CD4-positive, alpha-beta T cell treated with Interleukin-1 beta for 1 hour (primary cell): Measurements from ENCODE around the gene SLC15A5.

Experiments
- DNase-seq, 2 donors: peaks; one replicate each; pipeline ENCODE4 v3.0.0-alpha.2; 2020 to 2022

SLC15A5 gene

DNA sequence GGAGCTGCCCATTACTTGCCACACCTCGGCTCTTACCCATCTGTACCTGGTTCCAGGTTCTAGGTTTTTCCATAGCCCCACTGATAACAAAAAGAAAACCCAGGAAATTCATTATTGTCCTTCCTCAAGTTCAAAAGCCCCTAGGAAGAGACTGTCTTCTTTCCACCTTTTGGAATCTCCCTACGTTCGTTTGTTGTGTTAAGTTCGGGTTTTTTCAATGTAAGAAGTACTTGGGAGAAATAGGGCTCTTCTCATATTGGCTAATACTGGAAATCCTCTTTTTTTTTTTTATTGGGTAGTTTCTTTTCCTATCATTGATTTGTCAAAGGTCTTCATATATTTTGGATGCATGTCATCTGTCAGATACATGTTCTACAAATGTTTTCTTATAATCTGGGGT lies 17.3 kb downstream of the SLC15A5 start:
- no peak for DNase-seq

DNA sequence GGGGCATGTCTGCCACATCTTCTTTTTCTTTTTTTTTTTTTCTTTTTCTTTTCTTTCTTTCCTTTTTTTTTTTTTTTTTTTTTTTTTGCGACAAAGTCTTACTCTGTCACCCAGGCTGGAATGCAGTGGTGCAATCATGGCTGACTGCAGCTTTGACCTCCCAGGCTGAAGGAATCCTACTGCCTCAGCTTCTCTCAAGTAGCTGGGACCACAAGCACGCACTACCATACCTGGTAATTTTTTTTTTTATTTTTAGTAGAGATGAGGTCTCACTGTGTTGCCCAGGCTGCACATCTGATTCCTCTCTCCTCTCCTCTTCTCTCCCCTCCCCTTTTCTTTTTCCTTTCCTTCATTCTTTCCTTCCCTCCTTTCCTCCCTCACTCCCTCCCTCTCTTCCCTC lies 18.5 kb downstream of the SLC15A5 start:
- DNase-seq = no peak

DNA sequence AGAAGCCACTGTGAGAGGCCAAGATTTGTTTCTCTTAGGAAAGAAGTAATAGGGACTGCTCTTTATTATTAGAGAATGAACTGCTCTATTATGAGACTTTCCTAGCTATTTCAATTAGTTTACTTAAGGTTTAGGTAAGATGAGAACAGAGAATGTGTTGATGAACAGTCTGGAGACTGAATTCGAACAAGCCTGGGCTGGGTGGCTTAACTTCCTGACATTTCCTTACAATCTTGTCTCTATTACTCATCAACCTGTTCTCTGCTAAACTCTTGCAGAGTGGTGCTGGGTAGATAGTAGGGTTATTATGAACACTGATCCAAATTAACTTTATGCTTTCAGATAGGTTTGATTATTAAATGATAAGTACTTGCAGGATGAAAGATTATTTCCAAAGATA lies 31.2 kb downstream of the SLC15A5 start:
- no peak for DNase-seq

DNA sequence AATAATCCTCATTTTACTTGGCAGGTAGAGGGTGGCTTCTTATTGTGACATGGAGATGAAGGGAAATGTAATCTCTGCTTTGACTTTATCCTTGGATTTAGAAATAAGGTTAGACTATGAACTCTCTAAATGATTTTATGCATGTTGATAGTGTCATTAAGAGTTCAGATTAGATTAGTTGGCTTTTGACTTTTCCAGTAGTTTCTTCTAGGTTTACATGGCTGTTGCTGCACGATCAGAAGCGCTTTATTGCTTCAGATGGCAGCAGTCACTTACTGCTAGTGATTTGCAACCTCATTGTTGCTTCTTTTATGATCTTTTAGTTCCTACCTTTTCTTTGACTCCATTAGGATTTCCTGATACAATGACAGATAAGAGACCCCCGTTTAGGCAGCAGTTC lies 32.3 kb downstream of the SLC15A5 start:
- DNase-seq = no peak

DNA sequence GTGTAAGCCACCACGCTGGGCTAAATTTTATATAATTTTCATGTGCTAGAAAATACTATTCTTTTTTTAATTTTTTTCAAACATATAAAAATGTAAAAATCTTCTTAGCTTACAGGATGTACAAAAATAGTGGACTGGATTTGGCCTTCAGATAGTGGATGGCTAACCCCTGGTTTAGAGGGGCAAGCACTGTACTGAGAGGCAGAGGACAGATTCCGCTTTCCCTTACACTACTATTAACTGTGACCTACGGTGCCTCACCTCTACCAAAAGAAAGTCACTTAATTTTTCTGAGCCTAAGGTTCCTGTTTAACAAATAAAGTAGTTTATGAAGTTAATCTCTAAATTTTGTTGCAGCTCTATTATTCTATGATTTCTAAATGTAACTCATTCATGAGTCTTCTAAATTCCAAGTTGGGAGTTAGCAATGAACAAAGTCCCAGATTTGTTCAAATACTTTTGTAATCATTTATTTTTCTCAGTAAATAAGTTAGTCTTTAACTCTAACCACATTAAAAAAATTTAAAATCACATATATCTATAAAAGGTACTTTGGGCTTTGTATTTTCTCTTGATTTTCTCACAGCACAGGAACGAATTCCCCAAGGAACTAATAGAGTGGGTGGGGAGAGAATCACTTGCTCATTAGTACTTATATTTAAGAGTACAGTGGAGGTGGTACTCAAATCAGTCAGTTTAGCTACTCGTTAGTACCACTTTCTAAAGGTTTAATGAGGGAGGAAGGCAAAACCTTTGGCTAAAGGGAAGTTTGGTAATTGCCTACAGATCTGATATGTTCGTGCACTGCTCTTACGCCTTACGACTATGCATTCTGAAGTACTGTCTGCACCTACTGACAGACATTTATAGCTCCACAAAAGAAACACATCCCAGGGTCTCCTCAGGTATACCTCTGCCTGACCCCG lies 33.7 kb downstream of the SLC15A5 start:
- no peak for DNase-seq

DNA sequence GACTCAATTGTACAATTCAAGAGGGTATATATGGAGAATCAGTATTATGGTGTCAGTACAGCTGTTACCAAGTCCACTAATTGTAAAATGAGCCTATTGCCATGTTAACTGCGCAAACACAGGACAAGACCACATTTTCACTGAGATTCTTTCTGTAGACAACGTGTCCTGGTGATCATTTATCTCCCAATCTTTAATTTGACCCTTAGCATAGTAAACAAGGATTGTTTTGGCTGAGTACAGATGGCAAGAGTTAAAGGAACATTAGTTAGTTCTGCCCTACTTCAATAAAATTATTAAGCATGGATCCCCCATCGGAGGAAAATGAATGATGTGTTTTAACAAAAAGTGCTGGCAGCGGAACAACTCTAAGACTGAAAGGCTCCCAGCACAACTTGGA lies 36.1 kb downstream of the SLC15A5 start:
- DNase-seq = no peak

DNA sequence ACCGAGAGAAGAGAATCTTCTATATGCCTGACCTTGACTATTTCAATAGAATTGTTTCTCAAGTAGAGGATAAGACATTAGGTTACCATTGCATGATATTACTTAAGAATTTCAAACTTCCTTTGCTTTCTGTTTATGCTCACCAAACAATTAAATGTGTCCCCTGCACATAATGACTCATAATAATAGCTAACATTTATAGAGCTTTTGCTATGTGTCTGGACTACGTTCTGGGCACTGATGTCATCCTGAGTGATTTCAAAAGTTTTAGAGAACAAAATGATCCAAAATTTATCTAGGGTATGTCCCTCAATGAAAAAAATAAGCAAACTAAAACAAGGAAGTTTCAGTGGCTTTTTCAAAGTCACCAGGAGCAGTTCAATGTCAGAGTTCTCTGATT lies 38.8 kb downstream of the SLC15A5 start:
- no peak for DNase-seq

DNA sequence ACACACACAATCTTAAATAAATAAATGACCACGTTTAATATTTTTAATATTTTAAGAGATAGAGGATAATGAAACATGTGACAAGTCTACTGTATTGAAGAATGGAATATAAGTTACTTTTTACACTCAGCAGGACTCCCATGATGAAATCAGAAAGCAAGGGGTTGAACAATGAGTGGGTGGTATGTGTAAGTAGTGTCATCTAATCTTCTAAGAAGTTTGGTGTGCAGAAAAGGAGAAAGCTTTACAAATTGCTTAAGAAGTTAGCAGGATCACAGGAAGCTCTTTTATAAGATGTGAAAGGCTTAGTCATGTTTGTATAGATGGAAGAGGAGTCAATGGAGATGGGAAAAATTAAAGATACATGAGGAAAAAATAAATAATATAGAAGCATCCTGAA lies 47.8 kb downstream of the SLC15A5 start:
- DNase-seq = no peak

DNA sequence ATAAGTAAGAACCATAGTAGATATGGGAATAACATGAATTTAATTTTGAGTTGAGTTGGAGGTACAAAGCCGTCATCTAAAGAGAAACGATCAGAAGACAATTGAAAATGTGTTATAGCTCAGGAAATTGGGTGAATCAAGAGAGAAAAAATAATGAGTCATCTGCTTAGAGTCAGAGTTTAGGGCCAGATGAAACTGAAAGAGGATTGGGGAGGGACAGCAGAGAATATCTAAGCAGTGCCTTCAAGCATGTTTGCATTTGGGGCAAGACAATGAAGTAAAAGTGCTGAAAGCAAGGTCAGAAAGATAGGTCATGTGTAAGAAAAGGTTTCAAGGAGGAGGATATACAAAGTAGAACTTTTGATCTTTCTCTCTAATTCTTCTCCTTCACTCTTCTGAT lies 49.4 kb downstream of the SLC15A5 start:
- no peak for DNase-seq

DNA sequence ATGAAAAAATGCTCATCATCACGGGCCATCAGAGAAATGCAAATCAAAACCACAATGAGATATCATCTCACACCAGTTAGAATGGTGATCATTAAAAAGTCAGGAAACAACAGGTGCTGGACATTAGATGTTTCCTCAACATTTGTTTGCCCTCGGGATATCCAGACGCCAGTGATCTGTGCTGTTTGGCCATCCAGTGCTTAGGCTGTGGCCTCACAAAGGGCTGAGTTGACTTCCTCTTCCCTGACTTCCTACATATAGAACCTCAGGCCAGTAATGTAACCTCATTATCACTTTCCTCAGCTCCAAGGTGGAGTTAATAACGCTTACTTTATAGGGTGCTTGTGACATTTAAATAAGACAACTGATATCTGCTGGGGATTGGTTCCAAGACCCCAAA lies 51.8 kb downstream of the SLC15A5 start:
- DNase-seq = no peak

DNA sequence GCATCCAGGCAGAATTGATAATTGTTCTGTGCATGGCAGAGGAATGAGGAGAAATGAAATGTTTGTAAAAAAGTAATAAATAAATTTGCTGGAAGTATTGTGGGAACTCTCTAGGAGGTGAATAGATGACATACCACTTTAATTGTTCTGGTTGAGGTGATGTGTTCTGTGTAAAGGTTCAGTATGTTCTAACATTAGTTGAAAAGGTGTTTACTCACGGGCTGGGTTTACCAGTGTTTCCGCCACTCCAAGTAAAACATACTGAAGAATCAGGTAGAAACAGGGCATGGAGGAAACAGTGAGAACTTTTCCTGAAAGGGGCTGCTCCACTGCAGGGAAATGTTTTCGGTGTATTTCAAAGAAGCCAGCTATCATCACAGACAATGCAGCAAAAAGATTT lies 53.3 kb downstream of the SLC15A5 start:
- DNase-seq = no peak

DNA sequence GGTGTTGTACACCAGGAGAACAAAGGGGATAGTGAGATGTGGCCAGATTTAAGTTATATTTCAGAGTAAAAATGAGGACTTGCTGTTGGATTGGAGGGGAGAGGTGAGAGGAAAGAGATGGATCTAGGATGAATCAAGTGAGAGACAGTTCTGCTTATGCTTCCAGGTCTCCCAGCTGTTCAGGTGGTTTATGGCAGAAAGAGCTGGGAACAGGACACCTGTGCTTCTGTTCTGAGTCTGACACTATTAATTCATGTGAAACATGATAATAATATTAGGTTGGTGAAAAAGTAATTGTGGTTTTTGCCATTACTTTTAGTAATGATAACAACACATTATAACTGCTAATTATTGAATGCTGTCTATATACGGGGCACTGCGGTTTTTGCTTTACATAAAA lies 55.7 kb downstream of the SLC15A5 start:
- DNase-seq = no peak

DNA sequence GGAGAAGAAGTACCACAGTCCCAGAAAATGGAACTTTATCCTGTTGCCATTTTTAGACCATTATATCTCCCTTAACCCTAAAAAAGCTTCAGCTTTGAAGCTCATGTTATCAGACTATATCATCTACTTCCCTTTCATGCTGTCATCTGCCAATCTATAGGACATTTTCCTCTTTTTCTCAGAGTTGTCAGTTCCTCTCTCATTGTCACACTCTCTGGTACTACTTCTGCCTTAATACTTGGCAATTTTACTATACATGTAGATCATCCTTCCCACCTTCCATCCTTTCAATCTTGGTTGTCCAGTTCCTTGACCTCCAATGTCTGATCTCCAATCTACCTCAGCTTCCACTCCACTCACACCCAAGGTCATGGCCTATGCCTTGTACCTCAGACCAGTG lies 57.4 kb downstream of the SLC15A5 start:
- no peak for DNase-seq

DNA sequence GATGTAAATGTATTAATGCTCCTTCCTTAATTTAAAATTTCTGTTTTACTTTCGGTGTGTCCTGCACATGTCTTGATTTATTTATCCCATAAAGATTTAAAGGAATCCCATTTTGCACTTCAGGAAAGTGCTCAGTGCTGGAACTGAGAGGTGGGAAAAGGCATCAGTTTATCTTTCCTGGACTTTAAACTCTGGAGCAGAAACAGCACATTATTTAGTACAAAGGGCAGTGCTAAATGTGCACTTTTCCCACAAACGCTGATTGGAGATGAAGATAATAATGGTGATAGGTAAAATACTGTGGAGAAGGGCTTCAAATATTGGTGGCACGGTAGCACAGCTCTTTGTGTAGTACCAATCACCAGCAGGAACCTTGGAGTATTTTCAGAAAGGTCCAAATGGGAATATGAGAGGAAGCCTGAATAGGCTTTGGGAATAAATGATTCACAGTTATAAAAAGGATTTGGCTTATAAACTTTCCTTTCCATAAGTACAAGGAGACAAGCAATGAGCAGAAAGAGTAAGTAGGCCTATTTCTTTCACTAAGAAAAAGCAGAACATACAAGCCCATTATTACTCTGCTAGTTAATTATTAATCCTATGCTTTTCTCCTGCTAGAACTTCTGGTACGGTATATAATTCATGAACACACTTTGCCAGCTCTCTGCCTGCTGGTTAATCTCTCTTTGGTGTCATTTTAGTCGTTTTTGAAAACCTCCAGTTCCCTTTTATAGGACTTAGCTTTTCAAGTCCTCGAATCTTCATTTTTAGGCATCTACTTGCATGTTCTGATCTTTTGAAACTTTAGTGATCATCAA lies 58.3 kb downstream of the SLC15A5 start:
- DNase-seq = no peak

DNA sequence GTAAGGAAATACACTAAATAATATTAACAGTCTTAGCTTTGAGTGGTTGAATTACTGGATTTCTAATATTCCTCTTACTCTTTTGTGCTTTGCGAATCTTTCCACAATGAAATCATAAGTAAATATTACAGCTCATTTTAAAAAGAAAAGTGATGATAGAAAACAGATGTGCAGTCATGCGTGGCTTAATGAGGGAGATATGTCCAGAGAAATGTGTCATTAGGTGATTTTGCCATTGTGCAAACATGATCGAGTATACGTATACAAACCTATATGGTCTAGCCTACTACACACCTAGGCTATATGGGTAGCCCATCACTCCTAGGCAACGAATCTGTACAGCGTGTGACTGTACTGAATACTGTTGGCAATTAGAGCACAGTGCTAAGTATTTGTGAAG lies 59.3 kb downstream of the SLC15A5 start:
- DNase-seq = no peak

DNA sequence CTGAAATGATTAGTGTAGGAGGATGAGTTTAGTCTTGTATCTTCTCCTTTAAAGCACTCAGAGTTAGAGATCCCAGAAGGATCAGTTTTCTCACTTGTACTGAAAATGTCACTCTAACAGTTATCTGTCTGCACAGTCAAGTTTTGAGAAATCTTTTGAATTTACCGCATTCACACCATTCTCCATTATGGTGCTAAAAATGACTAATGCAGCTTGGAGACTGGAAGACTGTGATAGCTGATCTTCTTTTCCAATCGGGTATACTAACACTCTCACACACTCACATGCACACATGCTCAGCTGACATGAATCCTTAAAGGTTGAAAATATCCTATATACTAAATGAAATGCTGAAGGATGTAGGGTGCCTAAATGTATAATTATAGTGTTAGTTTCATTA lies 65.8 kb downstream of the SLC15A5 start:
- no peak for DNase-seq

DNA sequence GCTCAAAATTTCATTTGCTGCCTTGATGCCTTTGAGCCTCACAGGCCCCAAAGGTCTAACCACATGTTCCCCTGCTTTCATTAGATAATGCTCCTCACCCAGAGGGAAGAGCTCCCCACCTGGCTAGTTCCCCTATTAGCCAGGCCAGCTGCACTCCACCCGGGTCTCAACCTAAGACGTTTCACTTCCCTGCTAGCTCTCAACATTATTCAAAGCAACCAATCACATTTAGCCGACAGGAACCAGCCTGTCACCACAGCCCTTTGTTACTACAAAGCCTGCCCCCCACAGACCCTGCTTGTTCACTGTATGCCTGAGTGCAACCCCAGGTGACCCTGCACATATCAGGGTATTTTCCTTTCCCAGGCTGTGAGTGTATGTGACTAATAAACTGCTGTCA lies 78.6 kb downstream of the SLC15A5 start:
- DNase-seq = peak in 1 of 2 donors; percentile 6

DNA sequence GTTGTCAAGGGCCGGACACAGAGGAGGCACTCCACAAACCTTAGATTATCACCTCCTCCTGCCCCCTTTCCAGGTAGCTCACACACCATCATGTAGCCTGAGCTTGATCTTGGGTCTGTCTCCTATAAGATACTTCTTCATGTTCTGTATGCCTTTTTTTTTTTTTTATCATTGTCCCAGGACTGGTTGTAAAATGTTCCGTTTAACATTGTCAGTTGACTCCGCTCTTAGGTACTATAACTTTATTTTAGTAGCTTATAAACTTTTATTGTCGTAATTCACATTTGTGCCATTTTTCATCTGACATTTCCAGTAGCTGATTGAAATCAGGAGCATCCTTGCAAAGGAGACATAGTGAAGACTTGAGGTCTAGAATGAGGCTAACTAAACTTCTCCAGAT lies 79.9 kb downstream of the SLC15A5 start:
- no peak for DNase-seq

DNA sequence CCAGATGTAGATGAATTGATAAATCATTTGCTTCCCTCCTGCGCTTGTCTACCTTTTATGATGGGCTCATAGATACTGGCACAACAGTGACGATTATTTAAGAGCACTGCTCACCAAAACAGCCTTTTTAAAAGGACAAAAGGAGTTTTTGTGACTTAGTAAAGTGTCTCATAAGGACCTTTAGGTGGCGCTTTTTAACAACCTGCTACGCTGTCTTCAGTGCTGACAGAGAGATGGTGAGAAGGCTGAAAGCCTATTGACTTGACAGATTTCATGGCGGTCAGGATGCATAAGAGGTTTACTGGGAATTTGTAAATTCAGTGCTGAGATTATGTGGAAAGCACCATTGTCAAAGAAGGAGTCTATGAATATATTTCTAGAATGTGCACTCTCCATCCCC lies 87.6 kb downstream of the SLC15A5 start:
- DNase-seq = no peak

DNA sequence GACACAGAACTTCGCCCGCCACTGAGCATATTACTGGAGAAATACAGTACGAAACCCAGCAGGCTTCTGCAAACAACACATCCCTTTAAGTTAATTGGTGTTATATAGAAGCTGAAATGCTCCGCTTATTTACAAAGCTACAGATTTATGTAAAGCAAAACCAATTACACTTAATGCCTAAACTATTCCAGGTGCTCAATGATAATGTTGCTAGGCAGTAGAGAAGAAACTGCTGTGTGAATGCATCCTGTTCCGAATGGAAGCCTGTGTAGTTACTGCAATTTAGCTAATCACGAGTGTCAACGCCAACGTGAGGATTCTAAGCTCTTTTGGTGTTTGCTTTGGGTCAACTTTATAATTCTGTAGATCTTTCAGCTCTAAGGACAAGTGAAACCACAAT lies 89.8 kb downstream of the SLC15A5 start:
- DNase-seq = no peak

DNA sequence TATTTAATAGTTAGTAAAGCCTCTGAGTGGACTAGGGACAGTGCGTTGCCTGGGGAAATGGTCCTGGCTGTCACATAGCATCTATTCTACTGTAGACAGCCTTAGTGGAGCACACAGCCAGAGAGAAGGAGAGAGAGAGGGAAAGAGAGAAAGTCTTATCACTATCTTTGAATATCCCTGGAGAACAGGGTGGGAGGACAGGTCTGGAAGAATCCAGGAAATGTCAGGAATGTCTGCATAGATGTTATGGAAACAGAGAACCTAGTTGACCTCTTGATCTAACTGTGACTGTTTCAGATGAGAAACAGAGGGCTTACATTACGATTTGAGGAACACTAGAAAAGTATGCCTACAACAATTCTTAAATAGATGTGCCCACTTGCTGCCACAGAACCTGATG lies 92.8 kb downstream of the SLC15A5 start:
- DNase-seq = no peak

DNA sequence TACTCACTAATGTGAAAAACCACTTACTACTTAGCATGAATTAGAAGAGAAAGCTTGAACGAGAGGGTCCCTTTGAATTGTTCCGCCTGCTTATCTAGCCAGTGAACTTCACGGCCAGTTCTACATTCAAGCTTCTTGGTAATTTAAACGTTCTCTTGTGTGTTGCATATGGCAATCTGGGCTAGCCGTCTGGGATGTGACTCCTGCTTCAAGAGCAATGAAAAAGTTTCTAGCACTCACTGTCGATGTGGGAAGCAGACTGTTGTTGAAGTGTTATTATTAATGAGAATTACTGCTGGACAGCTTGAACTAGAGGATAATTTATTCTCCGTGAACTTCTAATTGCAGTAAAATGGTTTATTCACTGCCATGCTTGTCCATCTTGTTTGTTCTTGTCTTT lies 93.9 kb downstream of the SLC15A5 start:
- DNase-seq = no peak

DNA sequence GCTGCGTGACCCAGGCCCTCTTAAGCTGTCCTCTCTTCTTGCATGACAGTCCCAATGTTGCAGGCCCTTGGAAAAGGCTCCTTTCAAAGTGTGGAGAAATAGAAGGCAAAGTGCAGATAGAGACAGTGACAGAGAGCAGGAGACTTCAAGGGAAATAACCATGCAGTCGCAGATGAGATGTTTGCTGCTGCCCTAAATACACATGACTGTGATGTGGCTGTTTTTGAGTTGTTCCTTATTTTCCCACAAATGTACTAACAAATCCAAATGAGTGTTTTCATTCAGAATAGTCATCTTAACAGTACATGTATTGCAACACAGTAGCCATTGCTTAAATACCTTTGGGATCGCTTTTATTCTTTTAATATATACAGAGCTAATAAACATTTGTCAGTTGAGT lies 101.6 kb downstream of the SLC15A5 start:
- DNase-seq = no peak

DNA sequence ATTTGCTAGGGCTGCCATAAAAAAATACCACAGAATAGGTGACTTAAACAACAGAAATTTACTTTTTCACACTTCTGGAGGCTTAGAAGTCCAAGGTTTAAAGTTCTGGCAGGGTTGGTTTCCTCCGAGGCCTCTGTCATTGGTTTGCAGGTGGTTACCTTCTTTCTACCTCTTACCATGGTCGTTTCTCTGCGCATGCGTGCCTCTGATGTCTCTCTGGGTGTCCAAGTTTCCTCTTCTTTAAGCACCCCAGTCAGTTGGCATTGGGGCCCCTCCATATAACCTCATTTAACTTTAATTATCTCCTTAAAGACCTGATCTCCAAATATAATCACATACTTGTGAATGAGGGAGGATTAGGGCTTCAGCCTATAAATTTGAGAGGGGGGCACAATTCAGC lies 103.2 kb downstream of the SLC15A5 start:
- no peak for DNase-seq
